PC-9 (cell line): ENCODE results near the gene METRN. TPM values are rescaled to one million over a fixed set of nuclear protein-coding genes. Genes with fewer than 3 reads are reported as not detected.

Experiments used
- BruUV-seq: library from RNA; stranded (reverse); fragments of 400-500 nt; replicated peaks from 2 replicates; lab custom pipeline; 2021; lab: Mats Ljungman, UMichigan
- CTCF ChIA-PET: fragments of 300-600 bp; sonication (Branson Sonifier 250); formaldehyde crosslinking; loops from one replicate; lab custom pipeline; 2022; ENCODE audit warnings: antibody characterized with exemption; lab: Charles Lee
- POLR2A ChIA-PET: fragments of 300-600 bp; sonication (Branson Sonifier 250); formaldehyde crosslinking; loops from one replicate; lab custom pipeline; 2022; ENCODE audit warnings: antibody characterized with exemption; ENCODE audit not compliant: unreplicated experiment; lab: Charles Lee
- DNase-seq, 2 experiments: peaks; one replicate each; pipeline versions ENCODE4 v3.0.0 to v3.0.0-alpha.2; 2015 to 2022; ENCODE audit warnings: mixed read lengths in 1 of 2
- H2AFZ ChIP-seq: fragments of 200-600 bp; sonication (generic); 2 replicates; pipeline ENCODE4 v1.8.1; 2017; ENCODE audit warnings: antibody characterized with exemption
- H3F3A ChIP-seq: fragments of 200-600 bp; sonication (generic); 2 replicates; pipeline ENCODE4 v1.8.1; 2017; ENCODE audit warnings: antibody characterized with exemption, mild to moderate bottlenecking, low read depth; ENCODE audit not compliant: insufficient read depth
- H3K27ac ChIP-seq: fragments of 200-600 bp; sonication (generic); 2 replicates; pipeline ENCODE4 v1.6.1; 2016; ENCODE audit warnings: mixed run types
- H3K27me3 ChIP-seq: fragments of 200-600 bp; sonication (generic); 2 replicates; pipeline ENCODE4 v1.6.1; 2016; ENCODE audit warnings: low read depth, mixed run types; ENCODE audit not compliant: insufficient read depth
- H3K36me3 ChIP-seq: fragments of 200-600 bp; sonication (generic); 2 replicates; pipeline ENCODE4 v1.6.1; 2016; ENCODE audit warnings: low read depth, mixed run types
- H3K4me1 ChIP-seq: fragments of 200-600 bp; sonication (generic); replicated peaks from 2 replicates; pipeline ENCODE4 v1.6.1; 2016; ENCODE audit warnings: mixed run types; ENCODE audit not compliant: insufficient read depth
- H3K4me2 ChIP-seq: fragments of 200-600 bp; sonication (generic); 2 replicates; pipeline ENCODE4 v1.6.1; 2017; ENCODE audit warnings: mixed run types
- H3K4me3 ChIP-seq: fragments of 200-600 bp; sonication (generic); 2 replicates; pipeline ENCODE4 v1.6.1; 2016; ENCODE audit warnings: mixed run types
- H3K79me2 ChIP-seq: fragments of 200-600 bp; sonication (generic); 2 replicates; pipeline ENCODE4 v1.6.1; 2017; ENCODE audit warnings: low read depth, mixed run types
- H3K9me2 ChIP-seq: fragments of 200-600 bp; sonication (generic); 2 replicates; pipeline ENCODE4 v1.8.1; 2017; ENCODE audit warnings: mild to moderate bottlenecking; ENCODE audit not compliant: insufficient read depth
- H3K9me3 ChIP-seq: fragments of 200-600 bp; sonication (generic); 2 replicates; pipeline ENCODE4 v1.8.1; 2016; ENCODE audit warnings: low read depth; ENCODE audit not compliant: insufficient read depth
- H4K20me1 ChIP-seq: fragments of 200-600 bp; sonication (generic); 2 replicates; pipeline ENCODE4 v1.8.1; 2017; ENCODE audit not compliant: insufficient read depth
- EZH2 ChIP-seq: fragments of 200-600 bp; sonication (generic); IDR thresholded peaks from 2 replicates; pipeline ENCODE4 v1.8.0; 2017; ENCODE audit warnings: antibody characterized with exemption, low read depth
- intact Hi-C: fragments of 100-400 bp; cut with micrococcal nuclease; formaldehyde crosslinking; loops from one replicate; pipeline ENCODE4 v1.10.0; 2022; ENCODE audit not compliant: unreplicated experiment
- total RNA-seq: library from RNA; stranded (reverse); gene quantifications from 2 replicates; pipeline ENCODE4 v1.2.3, GENCODE V29; 2021
- TF ChIP-seq, protein P1 (sequence below): fragments of 200-600 bp; sonication (generic); conservative IDR thresholded peaks from 2 replicates; pipeline ENCODE4 v1.6.1; 2017; ENCODE audit warnings: mixed run types, antibody characterized with exemption, mild to moderate bottlenecking, moderate library complexity

METRN gene
- total RNA-seq, 1 experiment from 2014 or later: 77.5 TPM

DNA sequence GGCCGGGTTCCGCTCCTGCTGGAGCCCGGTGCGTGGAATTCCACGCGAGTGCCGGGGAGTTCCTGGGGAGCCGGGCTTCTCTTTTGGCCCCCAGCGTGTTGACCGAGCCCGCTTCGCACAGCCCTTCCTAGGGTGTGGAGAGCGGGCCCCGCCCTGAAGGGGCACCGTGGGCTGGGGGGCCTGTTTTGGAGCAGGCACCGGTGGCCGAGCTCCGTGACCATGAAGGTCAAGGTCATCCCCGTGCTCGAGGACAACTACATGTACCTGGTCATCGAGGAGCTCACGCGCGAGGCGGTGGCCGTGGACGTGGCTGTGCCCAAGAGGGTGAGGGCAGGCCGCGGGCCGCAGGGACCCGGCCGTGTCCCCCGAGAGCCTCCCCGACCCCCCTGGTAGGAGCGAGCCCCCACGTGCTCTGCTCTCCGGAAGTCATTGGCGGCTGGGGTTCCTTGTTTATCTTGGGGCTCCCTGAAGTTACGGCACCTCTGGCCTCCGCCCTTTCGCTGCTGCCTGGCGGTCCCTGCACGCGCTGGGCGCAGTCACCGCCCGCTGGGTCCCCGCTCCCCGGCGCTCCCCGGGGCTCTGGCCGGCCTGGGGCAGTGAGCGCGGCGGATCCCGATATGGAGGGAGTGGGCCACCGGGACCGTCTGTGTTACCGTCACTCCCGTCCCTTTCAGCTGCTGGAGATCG lies 12.5 kb downstream of the METRN start:
- peak overlapping the region; percentile 74 for H2AFZ ChIP-seq
- BruUV-seq: TSS peak; percentile 33
- intact Hi-C loops: no loop called here

DNA sequence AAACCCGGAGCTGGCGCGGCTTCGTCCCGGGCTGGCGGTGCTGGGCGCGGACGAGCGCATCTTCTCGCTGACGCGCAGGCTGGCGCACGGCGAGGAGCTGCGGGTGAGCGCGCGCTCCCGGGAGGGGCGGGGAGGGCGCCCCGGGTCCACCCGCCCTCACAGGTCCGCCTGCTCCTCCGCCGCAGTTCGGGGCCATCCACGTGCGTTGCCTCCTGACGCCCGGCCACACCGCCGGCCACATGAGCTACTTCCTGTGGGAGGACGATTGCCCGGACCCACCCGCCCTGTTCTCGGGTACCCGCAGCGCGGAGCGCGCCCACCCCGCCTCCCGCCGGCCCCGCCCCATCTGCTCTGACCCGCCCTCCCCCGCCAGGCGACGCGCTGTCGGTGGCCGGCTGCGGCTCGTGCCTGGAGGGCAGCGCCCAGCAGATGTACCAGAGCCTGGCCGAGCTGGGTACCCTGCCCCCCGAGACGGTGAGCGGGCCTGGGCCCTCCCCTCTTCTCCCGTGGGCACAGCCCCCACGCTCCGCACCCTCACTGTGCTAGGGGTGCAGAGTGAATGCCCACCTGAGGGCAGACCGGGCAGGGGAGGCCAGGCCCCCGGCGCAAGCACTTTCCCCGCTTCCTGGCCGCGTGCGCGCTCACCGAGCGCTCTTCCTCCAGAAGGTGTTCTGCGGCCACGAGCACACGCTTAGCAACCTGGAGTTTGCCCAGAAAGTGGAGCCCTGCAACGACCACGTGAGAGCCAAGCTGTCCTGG lies 13.4 kb downstream of the METRN start:
- H2AFZ ChIP-seq: no peak overlapping the region

More for the DNA sequence above, 12.5 kb downstream of the METRN start:
- ChIA-PET POLR2A (interaction anchor here (0.5 to 1.0 kb wide), 9 partner anchors 8 to 374 kb away, joined by 3 to 26 read pairs (median 6); partner anchors contain the start of genes METRN, MSLN and RPUSD1), CTCF (interaction anchor here (0.6 to 1.0 kb wide), 2 partner anchors 15 to 34 kb away, joined by 3 to 4 read pairs; no protein-coding TSS in a partner anchor)
- Histone ChIP-seq H3K27me3 (no peaks in the 10 kb centered on the region), H3K36me3 (no peaks in the 10 kb centered on the region), H3K27ac (no peak overlapping the region), H3K9me3 (no peaks in the 10 kb centered on the region), H3K79me2 (no peaks in the 10 kb centered on the region), H3K9me2 (no peaks in the 10 kb centered on the region), H4K20me1 (peaks cover 4% of the 10 kb centered on the region; the same call in 1 of the 2 replicates), H3F3A (peaks cover 20% of the 10 kb centered on the region), H3K4me2 (peak overlapping the region; percentile 99), H3K4me1 (no peaks in the 10 kb centered on the region), H3K4me3 (peak overlapping the region; percentile 93)
- DNase-seq: peak; percentile 31 to 40
- TF ChIP-seq, protein P1, sequence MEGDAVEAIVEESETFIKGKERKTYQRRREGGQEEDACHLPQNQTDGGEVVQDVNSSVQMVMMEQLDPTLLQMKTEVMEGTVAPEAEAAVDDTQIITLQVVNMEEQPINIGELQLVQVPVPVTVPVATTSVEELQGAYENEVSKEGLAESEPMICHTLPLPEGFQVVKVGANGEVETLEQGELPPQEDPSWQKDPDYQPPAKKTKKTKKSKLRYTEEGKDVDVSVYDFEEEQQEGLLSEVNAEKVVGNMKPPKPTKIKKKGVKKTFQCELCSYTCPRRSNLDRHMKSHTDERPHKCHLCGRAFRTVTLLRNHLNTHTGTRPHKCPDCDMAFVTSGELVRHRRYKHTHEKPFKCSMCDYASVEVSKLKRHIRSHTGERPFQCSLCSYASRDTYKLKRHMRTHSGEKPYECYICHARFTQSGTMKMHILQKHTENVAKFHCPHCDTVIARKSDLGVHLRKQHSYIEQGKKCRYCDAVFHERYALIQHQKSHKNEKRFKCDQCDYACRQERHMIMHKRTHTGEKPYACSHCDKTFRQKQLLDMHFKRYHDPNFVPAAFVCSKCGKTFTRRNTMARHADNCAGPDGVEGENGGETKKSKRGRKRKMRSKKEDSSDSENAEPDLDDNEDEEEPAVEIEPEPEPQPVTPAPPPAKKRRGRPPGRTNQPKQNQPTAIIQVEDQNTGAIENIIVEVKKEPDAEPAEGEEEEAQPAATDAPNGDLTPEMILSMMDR: no peak
- TF ChIP-seq EZH2: no peak

More for the DNA sequence above, 13.4 kb downstream of the METRN start:
- TF ChIP-seq EZH2: no peak
- TF ChIP-seq, protein P1: no peak
- Histone ChIP-seq H3K27ac (no peak overlapping the region), H4K20me1 (peaks cover 4% of the 10 kb centered on the region; the same call in 1 of the 2 replicates), H3K9me3 (no peaks in the 10 kb centered on the region), H3K4me1 (no peaks in the 10 kb centered on the region), H3K79me2 (no peaks in the 10 kb centered on the region), H3K27me3 (no peaks in the 10 kb centered on the region), H3K4me2 (peak overlapping the region; percentile 99), H3K4me3 (peak overlapping the region; percentile 93; the same call in 1 of the 2 replicates), H3F3A (peaks cover 25% of the 10 kb centered on the region), H3K36me3 (no peaks in the 10 kb centered on the region), H3K9me2 (no peaks in the 10 kb centered on the region)
- intact Hi-C loops: loop anchor here (1.0 kb wide), 1 partner anchor 12 kb away; the partner anchor contains the start of gene CIAO3
- POLR2A ChIA-PET: interaction anchor here (0.5 to 1.0 kb wide), 10 partner anchors 8 to 375 kb away, joined by 3 to 26 read pairs (median 5); partner anchors contain the start of genes METRN, MSLN and RPUSD1
- CTCF ChIA-PET: interaction anchor here (0.6 to 1.0 kb wide), 2 partner anchors 16 to 33 kb away, joined by 3 to 4 read pairs; no protein-coding TSS in a partner anchor
- DNase-seq: peak; percentile 70 to 87
- no TSS peak for BruUV-seq
